WTC11 (cell line): ENCODE data around the gene SCO2. TPM values are rescaled to one million over a fixed set of nuclear protein-coding genes. Genes with fewer than 3 reads are reported as not detected.
A peak's percentile ranks its signal among the peaks of the same experiment; 100 is the strongest.

Experiments used
- ATAC-seq: fragments of 200-7000 bp; cut with Tn5 transposase; 2 replicates; pipeline ENCODE4 v1.10.0; 2021; ENCODE audit warnings: mild to moderate bottlenecking, moderate library complexity
- CTCF ChIA-PET: fragments of 300-600 bp; sonication (Branson Sonifier 250); formaldehyde crosslinking; loops from one replicate; lab custom pipeline; 2021; ENCODE audit warnings: antibody characterized with exemption; lab: Charles Lee
- POLR2A ChIA-PET: fragments of 350-600 bp; sonication (Branson Sonifier 250); formaldehyde crosslinking; loops from one replicate; lab custom pipeline; 2021; ENCODE audit warnings: antibody characterized with exemption; lab: Charles Lee
- DNase-seq: peaks from one replicate; pipeline ENCODE4 v3.0.0; 2021; ENCODE audit warnings: low spot score
- H3K27ac Mint-ChIP-seq: 2 replicates; pipeline ENCODE4 v1.8.0; 2021; ENCODE audit warnings: mixed read lengths
- H3K27me3 Mint-ChIP-seq: 2 replicates; pipeline ENCODE4 v1.8.0; 2021; ENCODE audit warnings: low read depth, mild to moderate bottlenecking, moderate library complexity, mixed read lengths
- H3K36me3 Mint-ChIP-seq: 2 replicates; pipeline ENCODE4 v1.8.0; 2021; ENCODE audit warnings: mixed read lengths
- H3K4me1 Mint-ChIP-seq: 2 replicates; pipeline ENCODE4 v1.8.0; 2022; ENCODE audit warnings: mixed read lengths
- H3K4me3 Mint-ChIP-seq: 2 replicates; pipeline ENCODE4 v1.8.0; 2021; ENCODE audit warnings: mild to moderate bottlenecking, moderate library complexity, mixed read lengths
- H3K9me3 Mint-ChIP-seq: 2 replicates; pipeline ENCODE4 v1.8.0; 2021; ENCODE audit warnings: mixed read lengths
- E2F5 ChIP-seq: sonication (generic); formaldehyde crosslinking; IDR thresholded peaks from 2 replicates; pipeline ENCODE4 v1.8.1; 2022; ENCODE audit warnings: mild to moderate bottlenecking, moderate library complexity, missing genetic modification reagents
- GABPB1 ChIP-seq: sonication (generic); formaldehyde crosslinking; IDR thresholded peaks from 2 replicates; pipeline ENCODE4 v1.8.1; 2023; ENCODE audit warnings: mild to moderate bottlenecking, missing genetic modification reagents
- MXD4 ChIP-seq: fragments of 250-450 bp; sonication (Bioruptor Pico); IDR thresholded peaks from 2 replicates; pipeline ENCODE4 v1.8.0; 2021; ENCODE audit warnings: mild to moderate bottlenecking, moderate library complexity, borderline replicate concordance
- NFATC4 ChIP-seq: fragments of 250-450 bp; sonication (Bioruptor Pico); IDR thresholded peaks from 2 replicates; pipeline ENCODE4 v1.9.0; 2021; ENCODE audit warnings: mild to moderate bottlenecking
- ZNF121 ChIP-seq: sonication (generic); formaldehyde crosslinking; IDR thresholded peaks from 2 replicates; pipeline ENCODE4 v1.8.0; 2023; ENCODE audit warnings: missing genetic modification reagents
- ZNF138 ChIP-seq: sonication (generic); formaldehyde crosslinking; conservative IDR thresholded peaks from 2 replicates; pipeline ENCODE4 v1.8.1; 2022; ENCODE audit warnings: mild to moderate bottlenecking, moderate library complexity, missing genetic modification reagents
- ZNF219 ChIP-seq: sonication (generic); formaldehyde crosslinking; IDR thresholded peaks from 2 replicates; pipeline ENCODE4 v1.8.0; 2023; ENCODE audit warnings: missing genetic modification reagents, mild to moderate bottlenecking, borderline replicate concordance
- ZNF232 ChIP-seq: sonication (generic); formaldehyde crosslinking; IDR thresholded peaks from 2 replicates; pipeline ENCODE4 v1.8.0; 2022; ENCODE audit warnings: mild to moderate bottlenecking, missing genetic modification reagents
- ZNF263 ChIP-seq: sonication (generic); formaldehyde crosslinking; IDR thresholded peaks from 2 replicates; pipeline ENCODE4 v1.8.1; 2022; ENCODE audit warnings: low read depth, mild to moderate bottlenecking, moderate library complexity, missing genetic modification reagents
- ZNF317 ChIP-seq: sonication (generic); formaldehyde crosslinking; IDR thresholded peaks from 2 replicates; pipeline ENCODE4 v1.8.1; 2023; ENCODE audit warnings: low read depth, mild to moderate bottlenecking, moderate library complexity, missing genetic modification reagents, borderline replicate concordance
- total RNA-seq: library from RNA; stranded (reverse); gene quantifications from 3 replicates; pipeline ENCODE4 v1.2.3, GENCODE V29; 2021
- TF ChIP-seq, protein P1 (sequence below): fragments of 250-450 bp; sonication (Bioruptor Pico); IDR thresholded peaks from 2 replicates; pipeline ENCODE4 v2.1.2; 2022; ENCODE audit warnings: mild to moderate bottlenecking, moderate library complexity
- TF ChIP-seq, protein P2 (sequence below): sonication (generic); formaldehyde crosslinking; IDR thresholded peaks from 2 replicates; pipeline ENCODE4 v1.8.1; 2022; ENCODE audit warnings: mild to moderate bottlenecking, missing genetic modification reagents, moderate library complexity, borderline replicate concordance
- TF ChIP-seq, protein P3 (sequence below): sonication (generic); formaldehyde crosslinking; IDR thresholded peaks from 2 replicates; pipeline ENCODE4 v1.8.0; 2022; ENCODE audit warnings: mild to moderate bottlenecking, missing genetic modification reagents
- TF ChIP-seq, protein P4 (sequence below): fragments of 250-450 bp; sonication (Bioruptor Pico); IDR thresholded peaks from 2 replicates; pipeline ENCODE4 v1.9.0; 2021; ENCODE audit warnings: moderate library complexity, mild to moderate bottlenecking, inconsistent platforms, borderline replicate concordance
- TF ChIP-seq, protein P5 (sequence below): sonication (generic); formaldehyde crosslinking; IDR thresholded peaks from 2 replicates; pipeline ENCODE4 v1.8.0; 2023; ENCODE audit warnings: mild to moderate bottlenecking, missing genetic modification reagents

Gene SCO2
- total RNA-seq, 1 experiment from 2014 or later, result not detected

DNA sequence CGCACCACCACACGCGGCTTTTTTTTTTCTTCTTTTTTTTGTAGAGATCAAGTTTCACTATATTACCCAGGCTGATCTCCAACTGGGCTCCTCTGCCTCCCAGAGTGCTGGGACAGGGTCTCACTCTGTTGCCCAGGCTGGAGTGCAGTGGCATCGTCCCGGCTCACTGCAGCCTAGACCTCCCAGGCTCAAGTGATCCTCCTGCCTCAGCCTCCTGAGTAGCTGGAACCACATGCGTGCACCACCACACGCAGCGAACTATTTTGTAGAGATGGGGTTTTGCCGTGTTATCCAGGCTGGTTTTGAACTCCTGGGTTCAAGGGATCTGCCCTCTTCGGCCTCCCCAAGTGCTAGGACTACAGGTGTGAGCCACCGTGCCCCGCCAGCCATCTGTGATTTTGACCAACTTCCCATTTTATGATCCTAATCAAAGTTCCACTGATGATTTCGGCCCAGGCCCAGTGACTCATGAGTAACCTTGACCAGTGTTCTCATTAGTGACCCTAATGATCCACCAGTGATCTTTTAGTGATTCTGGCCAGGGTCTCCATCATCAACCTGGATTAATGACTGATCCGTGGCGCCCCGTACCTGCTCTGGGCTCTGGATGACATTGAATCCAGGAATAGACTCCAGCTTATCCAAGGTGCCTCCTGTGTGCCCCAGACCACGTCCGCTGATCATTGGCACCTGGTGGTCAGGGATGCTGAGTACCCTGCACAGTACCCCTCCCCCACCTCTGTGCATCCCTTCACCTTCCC lies 2.7 kb upstream of the SCO2 start:
- Mint-ChIP-seq H3K4me1 (peaks cover 18% of the 10 kb centered on the region), H3K36me3 (no peaks in the 10 kb centered on the region), H3K4me3 (peak overlapping the region; percentile 25), H3K9me3 (no peaks in the 10 kb centered on the region), H3K27me3 (peaks cover 64% of the 10 kb centered on the region), H3K27ac (no peak overlapping the region)
- ATAC-seq (no peak), DNase-seq (no peak)
- TF ChIP-seq ZNF232 (CRISPR knock-in tag), result no peak
- peak; percentile 71 for TF ChIP-seq ZNF121 (CRISPR knock-in tag)
- TF ChIP-seq, protein P1, sequence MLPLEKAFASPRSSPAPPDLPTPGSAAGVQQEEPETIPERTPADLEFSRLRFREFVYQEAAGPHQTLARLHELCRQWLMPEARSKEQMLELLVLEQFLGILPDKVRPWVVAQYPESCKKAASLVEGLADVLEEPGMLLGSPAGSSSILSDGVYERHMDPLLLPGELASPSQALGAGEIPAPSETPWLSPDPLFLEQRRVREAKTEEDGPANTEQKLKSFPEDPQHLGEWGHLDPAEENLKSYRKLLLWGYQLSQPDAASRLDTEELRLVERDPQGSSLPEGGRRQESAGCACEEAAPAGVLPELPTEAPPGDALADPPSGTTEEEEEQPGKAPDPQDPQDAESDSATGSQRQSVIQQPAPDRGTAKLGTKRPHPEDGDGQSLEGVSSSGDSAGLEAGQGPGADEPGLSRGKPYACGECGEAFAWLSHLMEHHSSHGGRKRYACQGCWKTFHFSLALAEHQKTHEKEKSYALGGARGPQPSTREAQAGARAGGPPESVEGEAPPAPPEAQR, result no peak
- no peak for TF ChIP-seq ZNF138 (CRISPR knock-in tag)
- TF ChIP-seq, protein P2, sequence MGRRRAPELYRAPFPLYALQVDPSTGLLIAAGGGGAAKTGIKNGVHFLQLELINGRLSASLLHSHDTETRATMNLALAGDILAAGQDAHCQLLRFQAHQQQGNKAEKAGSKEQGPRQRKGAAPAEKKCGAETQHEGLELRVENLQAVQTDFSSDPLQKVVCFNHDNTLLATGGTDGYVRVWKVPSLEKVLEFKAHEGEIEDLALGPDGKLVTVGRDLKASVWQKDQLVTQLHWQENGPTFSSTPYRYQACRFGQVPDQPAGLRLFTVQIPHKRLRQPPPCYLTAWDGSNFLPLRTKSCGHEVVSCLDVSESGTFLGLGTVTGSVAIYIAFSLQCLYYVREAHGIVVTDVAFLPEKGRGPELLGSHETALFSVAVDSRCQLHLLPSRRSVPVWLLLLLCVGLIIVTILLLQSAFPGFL (CRISPR knock-in tag), result no peak
- no peak for TF ChIP-seq GABPB1 (CRISPR knock-in tag)
- TF ChIP-seq NFATC4 (CRISPR knock-in tag), result no peak
- no peak for TF ChIP-seq ZNF263 (CRISPR knock-in tag)
- CTCF ChIA-PET, result interaction anchor here (1.3 to 2.4 kb wide), 3 partner anchors 34 to 172 kb away, joined by 3 to 9 read pairs (median 6); partner anchors contain the start of gene SYCE3
- POLR2A ChIA-PET, result interaction anchor here (0.5 to 0.7 kb wide), 3 partner anchors 8 to 44 kb away, joined by 3 to 6 read pairs (median 4); no protein-coding TSS in a partner anchor

GRCh38 chr22:50526834-50527801 lies 1.7 kb upstream of the SCO2 start:
- H3K27ac Mint-ChIP-seq, result no peak overlapping the region
- peaks cover 54% of the 10 kb centered on the region for H3K27me3 Mint-ChIP-seq
- ATAC-seq (peak; percentile 43), DNase-seq (peak; percentile 71)
- H3K4me3 Mint-ChIP-seq, result peak overlapping the region; percentile 64
- no peaks in the 10 kb centered on the region for H3K36me3 Mint-ChIP-seq
- CTCF ChIA-PET, result interaction anchor here (0.6 to 4.3 kb wide), 6 partner anchors 18 to 137 kb away, joined by 3 to 60 read pairs (median 6); partner anchors contain the start of genes LMF2, NCAPH2 and SYCE3
- TF ChIP-seq, protein P3, sequence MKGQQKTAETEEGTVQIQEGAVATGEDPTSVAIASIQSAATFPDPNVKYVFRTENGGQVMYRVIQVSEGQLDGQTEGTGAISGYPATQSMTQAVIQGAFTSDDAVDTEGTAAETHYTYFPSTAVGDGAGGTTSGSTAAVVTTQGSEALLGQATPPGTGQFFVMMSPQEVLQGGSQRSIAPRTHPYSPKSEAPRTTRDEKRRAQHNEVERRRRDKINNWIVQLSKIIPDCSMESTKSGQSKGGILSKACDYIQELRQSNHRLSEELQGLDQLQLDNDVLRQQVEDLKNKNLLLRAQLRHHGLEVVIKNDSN, result no peak
- no peak for TF ChIP-seq ZNF317
- TF ChIP-seq, protein P4, sequence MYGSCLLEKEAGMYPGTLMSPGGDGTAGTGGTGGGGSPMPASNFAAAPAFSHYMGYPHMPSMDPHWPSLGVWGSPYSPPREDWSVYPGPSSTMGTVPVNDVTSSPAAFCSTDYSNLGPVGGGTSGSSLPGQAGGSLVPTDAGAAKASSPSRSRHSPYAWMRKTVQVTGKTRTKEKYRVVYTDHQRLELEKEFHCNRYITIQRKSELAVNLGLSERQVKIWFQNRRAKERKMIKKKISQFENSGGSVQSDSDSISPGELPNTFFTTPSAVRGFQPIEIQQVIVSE (CRISPR knock-in tag), result no peak
- TF ChIP-seq, protein P5, sequence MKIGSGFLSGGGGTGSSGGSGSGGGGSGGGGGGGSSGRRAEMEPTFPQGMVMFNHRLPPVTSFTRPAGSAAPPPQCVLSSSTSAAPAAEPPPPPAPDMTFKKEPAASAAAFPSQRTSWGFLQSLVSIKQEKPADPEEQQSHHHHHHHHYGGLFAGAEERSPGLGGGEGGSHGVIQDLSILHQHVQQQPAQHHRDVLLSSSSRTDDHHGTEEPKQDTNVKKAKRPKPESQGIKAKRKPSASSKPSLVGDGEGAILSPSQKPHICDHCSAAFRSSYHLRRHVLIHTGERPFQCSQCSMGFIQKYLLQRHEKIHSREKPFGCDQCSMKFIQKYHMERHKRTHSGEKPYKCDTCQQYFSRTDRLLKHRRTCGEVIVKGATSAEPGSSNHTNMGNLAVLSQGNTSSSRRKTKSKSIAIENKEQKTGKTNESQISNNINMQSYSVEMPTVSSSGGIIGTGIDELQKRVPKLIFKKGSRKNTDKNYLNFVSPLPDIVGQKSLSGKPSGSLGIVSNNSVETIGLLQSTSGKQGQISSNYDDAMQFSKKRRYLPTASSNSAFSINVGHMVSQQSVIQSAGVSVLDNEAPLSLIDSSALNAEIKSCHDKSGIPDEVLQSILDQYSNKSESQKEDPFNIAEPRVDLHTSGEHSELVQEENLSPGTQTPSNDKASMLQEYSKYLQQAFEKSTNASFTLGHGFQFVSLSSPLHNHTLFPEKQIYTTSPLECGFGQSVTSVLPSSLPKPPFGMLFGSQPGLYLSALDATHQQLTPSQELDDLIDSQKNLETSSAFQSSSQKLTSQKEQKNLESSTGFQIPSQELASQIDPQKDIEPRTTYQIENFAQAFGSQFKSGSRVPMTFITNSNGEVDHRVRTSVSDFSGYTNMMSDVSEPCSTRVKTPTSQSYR (CRISPR knock-in tag), result no peak
- TF ChIP-seq MXD4 (CRISPR knock-in tag), result no peak
- peak; percentile 80 for TF ChIP-seq ZNF121 (CRISPR knock-in tag)
- TF ChIP-seq ZNF219 (CRISPR knock-in tag), result no peak
- TF ChIP-seq E2F5 (CRISPR knock-in tag), result 0 out of 2 replicates have a peak, but pooled peaks have one; percentile 4
- TF ChIP-seq, protein P1, result no peak
- POLR2A ChIA-PET, result interaction anchor here (0.5 to 0.7 kb wide), 2 partner anchors 9 to 43 kb away, joined by 3 to 6 read pairs; no protein-coding TSS in a partner anchor
- no peaks in the 10 kb centered on the region for H3K9me3 Mint-ChIP-seq
- peaks cover 15% of the 10 kb centered on the region for H3K4me1 Mint-ChIP-seq
